DOHH2 (cell line): ENCODE data around the gene GTF2H3.

Experiments
- H3F3A ChIP-seq: fragments of 200-600 bp; sonication (generic), shearing (Covaris generic); 2 replicates; pipeline ENCODE4 v1.6.0; 2016; ENCODE audit warnings: antibody characterized with exemption, mild to moderate bottlenecking; ENCODE audit not compliant: control insufficient read depth, insufficient read depth
- H3K27ac ChIP-seq: fragments of 200-600 bp; sonication (generic); 2 replicates; pipeline ENCODE4 v1.5.1; 2014; ENCODE audit warnings: low read depth, mild to moderate bottlenecking, low read length, moderate library complexity
- H3K27me3 ChIP-seq: fragments of 200-600 bp; sonication (generic); 2 replicates; pipeline ENCODE4 v1.6.1; 2014; ENCODE audit warnings: mild to moderate bottlenecking, low read length, mixed read lengths; ENCODE audit not compliant: control insufficient read depth
- H3K36me3 ChIP-seq: fragments of 200-600 bp; sonication (generic); 2 replicates; pipeline ENCODE4 v1.6.1; 2014; ENCODE audit warnings: mild to moderate bottlenecking, low read length, moderate library complexity, mixed read lengths; ENCODE audit not compliant: control insufficient read depth
- H3K4me1 ChIP-seq: fragments of 200-600 bp; sonication (generic); 2 replicates; pipeline ENCODE4 v1.6.1; 2014; ENCODE audit warnings: mild to moderate bottlenecking, low read length, mixed read lengths; ENCODE audit not compliant: control insufficient read depth
- H3K4me2 ChIP-seq: fragments of 200-600 bp; sonication (generic); 2 replicates; pipeline ENCODE4 v1.6.0; 2014; ENCODE audit warnings: mild to moderate bottlenecking, low read length, moderate library complexity
- H3K4me3 ChIP-seq: fragments of 200-600 bp; sonication (generic); 2 replicates; pipeline ENCODE4 v1.5.1; 2014; ENCODE audit warnings: mild to moderate bottlenecking, low read length, mixed read lengths
- H3K79me2 ChIP-seq: fragments of 200-600 bp; sonication (generic); 2 replicates; pipeline ENCODE4 v1.6.1; 2014; ENCODE audit warnings: mild to moderate bottlenecking, low read length, mixed read lengths; ENCODE audit not compliant: control insufficient read depth
- H3K9me2 ChIP-seq: fragments of 200-600 bp; sonication (generic); replicated peaks from 2 replicates; pipeline ENCODE4 v1.6.1; 2014; ENCODE audit warnings: mild to moderate bottlenecking, low read length, mixed read lengths; ENCODE audit not compliant: control insufficient read depth
- H3K9me3 ChIP-seq: fragments of 200-600 bp; sonication (generic); 2 replicates; pipeline ENCODE4 v1.6.1; 2014; ENCODE audit warnings: antibody characterized with exemption, low read length, mixed read lengths; ENCODE audit not compliant: control insufficient read depth, insufficient read depth
- H4K20me1 ChIP-seq: fragments of 200-600 bp; sonication (generic); 2 replicates; pipeline ENCODE4 v1.6.0; 2014; ENCODE audit warnings: low read depth, mild to moderate bottlenecking, antibody characterized with exemption, low read length, moderate library complexity; ENCODE audit not compliant: control insufficient read depth, insufficient read depth
- EZH2phosphoT487 ChIP-seq: fragments of 200-600 bp; sonication (generic); IDR thresholded peaks from 2 replicates; pipeline ENCODE4 v1.6.1; 2017; ENCODE audit warnings: borderline replicate concordance, mild to moderate bottlenecking, antibody characterized with exemption, low read length, moderate library complexity, mixed read lengths
- TF ChIP-seq, protein P1 (sequence below): fragments of 200-600 bp; sonication (generic); IDR thresholded peaks from one replicate; pipeline ENCODE4 v1.5.1; 2014; ENCODE audit warnings: antibody characterized with exemption, mild to moderate bottlenecking, low read depth, low read length; ENCODE audit not compliant: poor library complexity, severe bottlenecking

Gene GTF2H3

DNA sequence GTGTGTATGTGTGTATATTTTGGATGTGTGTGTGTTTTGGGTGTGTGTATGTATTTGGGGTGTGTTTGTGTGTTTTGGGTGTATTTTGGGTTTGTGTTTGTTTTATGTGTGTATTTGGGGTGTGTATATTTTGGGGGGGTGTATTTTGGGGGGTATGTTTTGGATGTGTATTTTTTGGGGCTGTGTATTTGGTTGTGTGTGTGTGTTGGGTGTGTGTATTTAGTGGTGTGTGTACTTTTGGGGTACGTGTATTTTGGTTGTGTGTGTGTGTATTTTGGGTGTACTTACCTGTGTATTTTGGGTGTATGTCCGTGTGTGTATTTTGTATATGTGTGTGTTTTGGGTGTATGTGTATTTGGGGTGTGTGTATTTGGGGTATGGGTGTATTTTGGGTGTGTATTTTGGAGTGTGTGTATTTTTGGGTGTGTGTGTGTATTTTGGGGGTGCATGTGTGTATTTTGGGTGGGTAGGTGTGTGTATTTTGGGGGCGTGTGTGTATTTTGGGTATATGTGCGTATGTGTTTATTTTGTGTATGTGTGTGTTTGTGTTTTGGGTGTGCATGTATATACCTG lies 20.6 kb downstream of the GTF2H3 start:
- no peak overlapping the region for H3K27ac ChIP-seq
- H3K4me1 ChIP-seq: peaks cover 6% of the 10 kb centered on the region; the same call in 1 of the 2 replicates
- no peak for TF ChIP-seq EZH2phosphoT487
- TF ChIP-seq, protein P1, sequence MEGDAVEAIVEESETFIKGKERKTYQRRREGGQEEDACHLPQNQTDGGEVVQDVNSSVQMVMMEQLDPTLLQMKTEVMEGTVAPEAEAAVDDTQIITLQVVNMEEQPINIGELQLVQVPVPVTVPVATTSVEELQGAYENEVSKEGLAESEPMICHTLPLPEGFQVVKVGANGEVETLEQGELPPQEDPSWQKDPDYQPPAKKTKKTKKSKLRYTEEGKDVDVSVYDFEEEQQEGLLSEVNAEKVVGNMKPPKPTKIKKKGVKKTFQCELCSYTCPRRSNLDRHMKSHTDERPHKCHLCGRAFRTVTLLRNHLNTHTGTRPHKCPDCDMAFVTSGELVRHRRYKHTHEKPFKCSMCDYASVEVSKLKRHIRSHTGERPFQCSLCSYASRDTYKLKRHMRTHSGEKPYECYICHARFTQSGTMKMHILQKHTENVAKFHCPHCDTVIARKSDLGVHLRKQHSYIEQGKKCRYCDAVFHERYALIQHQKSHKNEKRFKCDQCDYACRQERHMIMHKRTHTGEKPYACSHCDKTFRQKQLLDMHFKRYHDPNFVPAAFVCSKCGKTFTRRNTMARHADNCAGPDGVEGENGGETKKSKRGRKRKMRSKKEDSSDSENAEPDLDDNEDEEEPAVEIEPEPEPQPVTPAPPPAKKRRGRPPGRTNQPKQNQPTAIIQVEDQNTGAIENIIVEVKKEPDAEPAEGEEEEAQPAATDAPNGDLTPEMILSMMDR: no peak
- no peak overlapping the region for H3K4me2 ChIP-seq
- H3K9me3 ChIP-seq: no peaks in the 10 kb centered on the region
- no peaks in the 10 kb centered on the region for H3F3A ChIP-seq
- no peaks in the 10 kb centered on the region for H3K9me2 ChIP-seq
- H4K20me1 ChIP-seq: no peaks in the 10 kb centered on the region
- H3K4me3 ChIP-seq: no peak overlapping the region
- no peaks in the 10 kb centered on the region for H3K27me3 ChIP-seq
- no peaks in the 10 kb centered on the region for H3K79me2 ChIP-seq
- H3K36me3 ChIP-seq: peaks cover 80% of the 10 kb centered on the region

- H4K20me1 ChIP-seq: no peaks in the 10 kb centered on the region
- no peak overlapping the region for H3K4me3 ChIP-seq
- H3K27ac ChIP-seq: no peak overlapping the region
- peaks cover 80% of the 10 kb centered on the region for H3K36me3 ChIP-seq
- H3K9me3 ChIP-seq: no peaks in the 10 kb centered on the region
- H3K4me2 ChIP-seq: no peak overlapping the region
- no peaks in the 10 kb centered on the region for H3K27me3 ChIP-seq
- no peaks in the 10 kb centered on the region for H3K79me2 ChIP-seq
- TF ChIP-seq, protein P1: no peak
- no peak for TF ChIP-seq EZH2phosphoT487
- H3K9me2 ChIP-seq: no peaks in the 10 kb centered on the region
- no peaks in the 10 kb centered on the region for H3F3A ChIP-seq
- peaks cover 6% of the 10 kb centered on the region; the same call in 1 of the 2 replicates for H3K4me1 ChIP-seq
These were observed 21.8 kb downstream of the GTF2H3 start for GRCh38 chr12:123655420-123655819.

DNA sequence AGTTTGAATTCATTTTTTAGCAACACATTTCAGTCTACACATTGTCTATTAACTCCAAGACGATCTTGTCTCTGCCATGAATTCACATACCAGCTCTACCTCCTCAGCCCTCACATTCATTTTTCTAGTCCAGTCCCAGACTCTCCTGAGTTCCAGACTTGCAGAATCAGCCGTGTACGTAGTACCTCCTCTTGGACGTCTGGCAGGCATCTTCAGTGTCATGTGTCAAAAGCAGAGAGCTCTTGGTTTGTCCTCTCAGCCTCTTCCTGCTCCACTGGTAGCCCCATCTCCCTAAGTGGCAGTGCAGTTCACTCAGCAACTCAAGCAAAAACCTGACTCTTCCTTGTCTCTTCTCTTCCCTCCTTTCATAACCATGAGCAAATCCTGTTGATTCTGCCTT lies 22.8 kb downstream of the GTF2H3 start:
- Histone ChIP-seq H3K4me2 (no peak overlapping the region), H3K9me2 (no peaks in the 10 kb centered on the region), H3K27me3 (no peaks in the 10 kb centered on the region), H3K9me3 (no peaks in the 10 kb centered on the region), H4K20me1 (no peaks in the 10 kb centered on the region), H3K4me3 (no peak overlapping the region), H3F3A (no peaks in the 10 kb centered on the region), H3K27ac (no peak overlapping the region), H3K4me1 (peaks cover 6% of the 10 kb centered on the region; the same call in 1 of the 2 replicates), H3K79me2 (no peaks in the 10 kb centered on the region), H3K36me3 (peaks cover 74% of the 10 kb centered on the region)
- no peak for TF ChIP-seq EZH2phosphoT487
- TF ChIP-seq, protein P1: no peak
